Suprapubic skin (tissue), 4 donors: Measurements from ENCODE around the gene MKLN1.

ENCODE experiments used
- POLR2A ChIP-seq, 2 donors: fragments of 450-650 bp; IDR thresholded peaks; one replicate each; pipeline ENCODE4 v1.6.1; 2017; ENCODE audit warnings: antibody characterized with exemption in 2 of 2, mild to moderate bottlenecking in 2 of 2, moderate library complexity in 2 of 2
- POLR2AphosphoS5 ChIP-seq, 3 donors: sonication (generic); formaldehyde crosslinking; IDR thresholded peaks; one replicate each; pipeline ENCODE4 v1.6.1; 2017; ENCODE audit warnings: antibody characterized with exemption in 3 of 3
- TF ChIP-seq, protein P1 (sequence below), 2 donors: fragments of 200-600 bp in 1 of 2; fragments of 450-650 bp in 1 of 2; sonication (generic) in 1 of 2; IDR thresholded peaks; one replicate each; pipeline ENCODE4 v1.5.1; 2016 to 2019; ENCODE audit warnings: antibody characterized with exemption in 2 of 2, mild to moderate bottlenecking in 1 of 2, moderate library complexity in 1 of 2

DNA sequence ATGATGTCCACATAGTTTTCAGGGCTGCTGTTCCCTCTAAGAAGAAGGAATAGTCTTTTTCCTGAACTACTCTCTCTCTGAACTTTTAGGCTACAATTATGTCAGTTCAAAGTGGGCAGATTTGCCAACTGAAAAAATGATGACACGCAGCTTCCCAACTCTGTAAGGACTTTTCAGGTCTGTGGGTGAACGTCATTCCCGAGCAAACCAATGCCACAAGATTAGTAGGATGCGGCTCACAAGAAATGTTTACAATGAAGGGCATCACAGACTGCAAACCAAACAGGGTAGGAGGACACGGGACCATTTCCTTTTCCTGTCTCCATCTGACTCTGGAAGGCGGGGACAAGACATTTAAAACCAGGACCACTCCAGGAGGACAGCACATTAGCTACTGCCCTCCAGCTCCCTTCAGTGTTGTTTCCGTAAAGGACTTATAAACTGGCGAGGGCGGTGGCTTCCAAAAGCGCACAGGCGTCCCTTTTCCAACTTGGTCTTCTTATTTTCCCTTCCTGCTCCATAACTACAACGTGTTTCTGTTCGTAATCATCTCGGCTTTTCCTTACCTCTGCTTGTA lies 539 bp upstream of the MKLN1 start:
- TF ChIP-seq, protein P1, sequence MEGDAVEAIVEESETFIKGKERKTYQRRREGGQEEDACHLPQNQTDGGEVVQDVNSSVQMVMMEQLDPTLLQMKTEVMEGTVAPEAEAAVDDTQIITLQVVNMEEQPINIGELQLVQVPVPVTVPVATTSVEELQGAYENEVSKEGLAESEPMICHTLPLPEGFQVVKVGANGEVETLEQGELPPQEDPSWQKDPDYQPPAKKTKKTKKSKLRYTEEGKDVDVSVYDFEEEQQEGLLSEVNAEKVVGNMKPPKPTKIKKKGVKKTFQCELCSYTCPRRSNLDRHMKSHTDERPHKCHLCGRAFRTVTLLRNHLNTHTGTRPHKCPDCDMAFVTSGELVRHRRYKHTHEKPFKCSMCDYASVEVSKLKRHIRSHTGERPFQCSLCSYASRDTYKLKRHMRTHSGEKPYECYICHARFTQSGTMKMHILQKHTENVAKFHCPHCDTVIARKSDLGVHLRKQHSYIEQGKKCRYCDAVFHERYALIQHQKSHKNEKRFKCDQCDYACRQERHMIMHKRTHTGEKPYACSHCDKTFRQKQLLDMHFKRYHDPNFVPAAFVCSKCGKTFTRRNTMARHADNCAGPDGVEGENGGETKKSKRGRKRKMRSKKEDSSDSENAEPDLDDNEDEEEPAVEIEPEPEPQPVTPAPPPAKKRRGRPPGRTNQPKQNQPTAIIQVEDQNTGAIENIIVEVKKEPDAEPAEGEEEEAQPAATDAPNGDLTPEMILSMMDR (IDR thresholded peaks at IDR 0.05), result no peak
- TF ChIP-seq POLR2A (IDR thresholded peaks at IDR 0.05), result no peak
- TF ChIP-seq POLR2AphosphoS5 (IDR thresholded peaks at IDR 0.05), result no peak
